HCEC 1CT (cell line): ENCODE measurements around the gene BCOR.

Experiments
- DNase-seq: peaks from one replicate; pipeline ENCODE4 v3.0.0-alpha.2; 2017

Gene BCOR

GRCh38 chrX:40015693-40016092 lies 82.1 kb downstream of the BCOR start:
- DNase-seq, result no peak

- DNase-seq, result peak; percentile 64
Measured at GRCh38 chrX:40013266-40014195, 84.2 kb downstream of the BCOR start.

- DNase-seq, result no peak
Measured at GRCh38 chrX:40012868-40013265, 84.9 kb downstream of the BCOR start.

- peak; percentile 28 for DNase-seq
Measured at GRCh38 chrX:40012039-40012867, 85.5 kb downstream of the BCOR start.

GRCh38 chrX:40011322-40012038 lies 86.3 kb downstream of the BCOR start:
- no peak for DNase-seq

GRCh38 chrX:40010550-40011321 lies 87.0 kb downstream of the BCOR start:
- DNase-seq, result no peak

GRCh38 chrX:40009890-40010289 lies 87.9 kb downstream of the BCOR start:
- no peak for DNase-seq

- DNase-seq, result no peak
Measured at GRCh38 chrX:40009462-40009851, 88.3 kb downstream of the BCOR start.

GRCh38 chrX:40008791-40009461 lies 88.8 kb downstream of the BCOR start:
- no peak for DNase-seq

- no peak for DNase-seq
Measured at GRCh38 chrX:40007756-40008705, 89.7 kb downstream of the BCOR start.

GRCh38 chrX:40007131-40007755 lies 90.5 kb downstream of the BCOR start:
- DNase-seq, result no peak

- DNase-seq, result no peak
Measured at GRCh38 chrX:40006106-40007017, 91.4 kb downstream of the BCOR start.

- no peak for DNase-seq
Measured at GRCh38 chrX:40005292-40006011, 92.3 kb downstream of the BCOR start.

- DNase-seq, result no peak
Measured at GRCh38 chrX:40004921-40005291, 92.9 kb downstream of the BCOR start.

GRCh38 chrX:40004246-40004535 lies 93.6 kb downstream of the BCOR start:
- DNase-seq, result no peak

GRCh38 chrX:40003428-40004245 lies 94.1 kb downstream of the BCOR start:
- DNase-seq, result no peak

- no peak for DNase-seq
Measured at GRCh38 chrX:40003071-40003427, 94.7 kb downstream of the BCOR start.
